ENCODE results near the gene SERPINB10.

SERPINB10 gene

GRCh38 chr18:63982361-63982760 lies 74.6 kb downstream of the SERPINB10 start:
- no peak for DNase-seq
